HL-60 (cell line): ENCODE results near the gene CATSPER4.

ENCODE experiments used
- CTCF ChIP-seq: IDR thresholded peaks from one replicate; pipeline ENCODE4 v1.5.1; 2011; ENCODE audit warnings: low read length, control low read depth, inconsistent platforms; ENCODE audit not compliant: insufficient read depth
- POLR2AphosphoS5 ChIP-seq: IDR thresholded peaks from 2 replicates; pipeline ENCODE4 v1.6.1; 2012; ENCODE audit warnings: low read depth
- REST ChIP-seq: IDR thresholded peaks from 2 replicates; pipeline ENCODE4 v1.6.1; 2012; ENCODE audit warnings: low read depth; ENCODE audit not compliant: insufficient replicate concordance

GRCh38 chr1:26195805-26196204, 5.4 kb downstream of the CATSPER4 start:
- TF ChIP-seq CTCF (no peak), POLR2AphosphoS5 (no peak), REST (no peak)
